ENCODE results near the gene TSC1. TPM values are rescaled to one million over a fixed set of nuclear protein-coding genes. Genes with fewer than 3 reads are reported as not detected.

The TSC1 gene
- total RNA-seq, 2 experiments from 2014 or later, result 28.7 to 66.2 TPM

DNA sequence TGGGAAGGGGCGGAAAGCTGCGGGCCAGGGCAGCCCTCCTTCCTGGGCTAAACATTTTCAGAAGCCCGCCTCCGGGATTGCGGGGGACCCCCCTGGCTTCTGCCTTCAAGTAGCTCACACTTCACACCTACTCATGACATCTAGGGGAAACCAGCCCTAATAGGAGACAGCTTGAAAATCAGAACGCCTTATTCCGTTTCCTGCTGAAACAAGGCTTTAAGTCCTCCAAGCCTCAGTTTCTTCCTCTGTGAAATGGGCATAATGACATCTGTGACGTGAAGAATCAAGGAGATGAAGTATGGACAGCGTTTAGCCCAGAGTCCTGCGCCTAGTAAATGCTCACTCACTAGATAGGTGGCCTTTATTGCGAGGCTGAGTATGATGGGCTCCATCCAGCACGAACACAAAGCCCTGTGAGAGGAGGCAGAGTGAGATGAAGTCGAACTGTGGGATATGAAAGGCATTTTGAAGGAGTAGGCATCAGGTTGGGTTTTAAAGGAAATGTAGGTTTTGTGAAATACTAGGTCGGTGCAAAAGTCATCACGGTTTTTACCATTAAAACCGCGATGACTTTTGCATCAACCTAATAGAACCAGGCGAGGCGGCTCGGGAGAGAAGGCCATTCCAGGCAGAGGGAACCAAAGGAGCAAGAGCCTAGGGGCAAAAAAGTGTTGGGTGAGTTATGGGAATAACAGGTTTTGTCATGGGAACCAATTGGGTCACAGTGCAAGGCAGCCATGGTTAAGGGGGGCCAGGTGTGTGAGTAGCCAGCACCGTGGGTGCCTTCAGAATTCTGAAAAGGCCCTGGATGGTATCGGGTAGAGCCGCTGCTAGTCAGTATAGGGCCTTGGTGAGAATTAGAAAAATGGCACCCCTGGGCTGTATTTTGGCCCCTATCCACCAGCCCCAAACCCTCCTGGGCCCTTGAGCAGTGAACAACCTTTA lies 1.0 kb upstream of the TSC1 start:
- intact Hi-C loops (cut with micrococcal nuclease; ENCODE audit: unreplicated experiment), result no loop called here
- Histone ChIP-seq H3K27ac (ENCODE audit: low read depth, low read length, poor library complexity, severe bottlenecking) (no peak overlapping the region), H3K4me2 (ENCODE audit: low read length) (peak overlapping the region; percentile 97), H2AFZ (ENCODE audit: low read length) (peak overlapping the region; percentile 71), H3K36me3 (ENCODE audit: insufficient read depth, low read length) (no peaks in the 10 kb centered on the region), H3K4me1 (ENCODE audit: insufficient read depth, low read length, poor library complexity, severe bottlenecking) (peaks cover 39% of the 10 kb centered on the region), H4K20me1 (ENCODE audit: insufficient read depth, low read length) (peaks cover 12% of the 10 kb centered on the region; the same call in 1 of the 2 replicates), H3K9me2 (ENCODE audit: insufficient read depth, low read length) (no peaks in the 10 kb centered on the region), H3K4me3 (ENCODE audit: low read depth, low read length, poor library complexity, severe bottlenecking) (peak overlapping the region; percentile 95), H3K9me3 (ENCODE audit: low read length) (no peaks in the 10 kb centered on the region), H3K79me2 (ENCODE audit: insufficient read depth, low read depth, low read length) (peaks cover 39% of the 10 kb centered on the region)
- ChIA-PET POLR2A (interaction anchor here (0.6 to 1.7 kb wide), 7 partner anchors 10 to 539 kb away, joined by 3 to 7 read pairs (median 3); partner anchors contain the start of gene GFI1B), CTCF (ENCODE audit: unreplicated experiment) (interaction anchor here (0.6 to 0.7 kb wide), 2 partner anchors 11 to 274 kb away, joined by 3 to 21 read pairs; no protein-coding TSS in a partner anchor)
- no TSS peak for BruUV-seq (replicated peaks)
- no peak for DNase-seq (ENCODE audit: low spot score)
- TF ChIP-seq, protein P1, sequence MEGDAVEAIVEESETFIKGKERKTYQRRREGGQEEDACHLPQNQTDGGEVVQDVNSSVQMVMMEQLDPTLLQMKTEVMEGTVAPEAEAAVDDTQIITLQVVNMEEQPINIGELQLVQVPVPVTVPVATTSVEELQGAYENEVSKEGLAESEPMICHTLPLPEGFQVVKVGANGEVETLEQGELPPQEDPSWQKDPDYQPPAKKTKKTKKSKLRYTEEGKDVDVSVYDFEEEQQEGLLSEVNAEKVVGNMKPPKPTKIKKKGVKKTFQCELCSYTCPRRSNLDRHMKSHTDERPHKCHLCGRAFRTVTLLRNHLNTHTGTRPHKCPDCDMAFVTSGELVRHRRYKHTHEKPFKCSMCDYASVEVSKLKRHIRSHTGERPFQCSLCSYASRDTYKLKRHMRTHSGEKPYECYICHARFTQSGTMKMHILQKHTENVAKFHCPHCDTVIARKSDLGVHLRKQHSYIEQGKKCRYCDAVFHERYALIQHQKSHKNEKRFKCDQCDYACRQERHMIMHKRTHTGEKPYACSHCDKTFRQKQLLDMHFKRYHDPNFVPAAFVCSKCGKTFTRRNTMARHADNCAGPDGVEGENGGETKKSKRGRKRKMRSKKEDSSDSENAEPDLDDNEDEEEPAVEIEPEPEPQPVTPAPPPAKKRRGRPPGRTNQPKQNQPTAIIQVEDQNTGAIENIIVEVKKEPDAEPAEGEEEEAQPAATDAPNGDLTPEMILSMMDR (conservative IDR thresholded peaks at IDR 0.05; ENCODE audit: low read length), result no peak
- no peak for TF ChIP-seq EZH2phosphoT487 (IDR thresholded peaks at IDR 0.05; ENCODE audit: borderline replicate concordance, low read depth, low read length)

DNA sequence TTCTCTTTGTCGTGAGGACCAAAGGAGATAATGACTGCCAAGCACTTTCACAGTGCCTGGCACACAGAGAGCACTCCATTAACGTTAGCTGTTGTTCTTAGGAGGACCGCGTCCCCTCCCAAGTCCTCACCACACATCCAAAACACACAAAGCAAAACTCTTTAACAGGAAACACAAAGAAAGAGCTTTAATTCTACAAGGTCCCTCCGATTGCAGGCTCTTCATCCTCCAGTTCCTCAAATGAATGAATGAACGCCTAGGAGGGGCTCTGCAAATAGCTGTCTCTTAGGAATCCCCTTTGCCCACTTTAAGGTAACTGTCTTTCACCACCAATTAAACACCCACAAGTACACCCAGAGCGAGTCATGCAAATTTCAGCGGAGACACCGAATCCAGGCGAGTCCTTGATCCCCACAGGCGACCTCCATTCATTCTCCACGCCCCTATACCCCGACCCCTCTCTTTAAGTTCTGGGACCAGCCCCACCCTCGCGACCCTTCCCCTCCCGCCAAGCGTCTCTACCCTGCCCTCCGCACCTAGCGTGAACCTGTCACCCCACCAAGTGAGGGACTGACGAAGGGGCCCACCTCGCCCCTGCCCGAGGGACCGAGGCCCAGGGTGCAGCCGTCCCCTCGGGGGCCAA lies 644 bp downstream of the TSC1 start:
- Histone ChIP-seq H3K9me2 (ENCODE audit: insufficient read depth, low read length) (no peaks in the 10 kb centered on the region), H3K4me1 (ENCODE audit: insufficient read depth, low read length, poor library complexity, severe bottlenecking) (peaks cover 41% of the 10 kb centered on the region), H3K79me2 (ENCODE audit: insufficient read depth, low read depth, low read length) (peaks cover 55% of the 10 kb centered on the region), H3K27ac (ENCODE audit: low read depth, low read length, poor library complexity, severe bottlenecking) (peak overlapping the region; percentile 86), H3K4me2 (ENCODE audit: low read length) (peak overlapping the region; percentile 97), H3K9me3 (ENCODE audit: low read length) (no peaks in the 10 kb centered on the region), H3K4me3 (ENCODE audit: low read depth, low read length, poor library complexity, severe bottlenecking) (peak overlapping the region; percentile 95), H2AFZ (ENCODE audit: low read length) (peak overlapping the region; percentile 29; the same call in 1 of the 2 replicates), H4K20me1 (ENCODE audit: insufficient read depth, low read length) (peaks cover 12% of the 10 kb centered on the region; the same call in 1 of the 2 replicates), H3K36me3 (ENCODE audit: insufficient read depth, low read length) (no peaks in the 10 kb centered on the region; the same call in 1 of the 2 replicates)
- no peak for TF ChIP-seq EZH2phosphoT487 (IDR thresholded peaks at IDR 0.05; ENCODE audit: borderline replicate concordance, low read depth, low read length)
- TF ChIP-seq, protein P1 (conservative IDR thresholded peaks at IDR 0.05; ENCODE audit: low read length), result no peak
- BruUV-seq (replicated peaks), result TSS peak; percentile 79
- POLR2A ChIA-PET, result interaction anchor here (0.6 to 1.7 kb wide), 6 partner anchors 9 to 280 kb away, joined by 3 to 7 read pairs (median 4); partner anchors contain the start of gene GTF3C5
- CTCF ChIA-PET (ENCODE audit: unreplicated experiment), result no interaction called here
- intact Hi-C loops (cut with micrococcal nuclease; ENCODE audit: unreplicated experiment), result no loop called here
- DNase-seq (ENCODE audit: low spot score), result peak; percentile 47

Measured in OCI-LY7 (cell line).